ENCODE data around the gene SYNE1. TPM values are rescaled to one million over a fixed set of nuclear protein-coding genes. Genes with fewer than 3 reads are reported as not detected.

Gene SYNE1
- total RNA-seq, 1 donor from 2014 or later, result 6.0 TPM

DNA sequence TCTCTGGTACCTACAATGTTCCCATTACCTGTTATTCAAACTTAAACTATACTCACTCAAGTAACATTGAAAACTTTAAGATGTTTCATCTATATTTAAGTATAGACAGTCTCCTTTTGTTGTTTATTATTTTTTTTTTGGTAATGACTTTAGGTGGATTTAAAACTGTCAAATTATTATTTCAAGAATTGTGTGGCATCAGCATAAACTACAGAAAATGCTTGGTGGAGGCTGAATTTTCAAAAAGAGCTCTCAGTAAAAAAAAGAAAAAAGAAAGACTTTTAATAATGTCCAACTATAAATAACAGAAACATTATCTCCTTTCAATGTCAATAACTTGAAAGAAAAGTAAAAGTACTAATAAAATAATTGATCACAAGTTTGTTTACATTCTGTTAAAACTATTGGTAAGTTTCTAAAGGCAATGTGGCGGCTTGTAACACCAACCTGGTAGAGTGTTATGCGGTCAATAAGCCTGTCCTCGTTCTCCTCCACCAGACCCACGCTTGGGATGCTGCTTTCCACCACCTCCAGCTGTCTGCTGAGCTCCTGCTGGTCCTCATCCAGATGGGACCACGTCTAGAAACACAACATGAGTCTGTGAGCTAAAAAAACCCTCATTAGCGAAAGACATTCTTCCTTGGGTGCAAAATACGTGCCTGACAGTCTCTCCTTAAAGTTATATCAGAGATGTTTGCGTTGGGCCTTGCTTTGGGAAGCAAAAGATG, 400.6 kb downstream of the SYNE1 start:
- H3K27ac Mint-ChIP-seq, result no peak overlapping the region
- Histone ChIP-seq H3K27ac (no peak overlapping the region), H3F3A (ENCODE audit: low read depth) (no peaks in the 10 kb centered on the region), H3K4me3 (no peak overlapping the region), H3K9ac (no peak overlapping the region), H2AFZ (replicated peaks) (no peak overlapping the region), H3K4me1 (no peaks in the 10 kb centered on the region), H3K79me2 (ENCODE audit: low read depth) (no peaks in the 10 kb centered on the region), H3K9me3 (ENCODE audit: low read depth) (no peaks in the 10 kb centered on the region), H4K20me1 (ENCODE audit: low read depth) (no peaks in the 10 kb centered on the region), H3K27me3 (no peaks in the 10 kb centered on the region), H3K4me2 (no peak overlapping the region), H3K36me3 (no peaks in the 10 kb centered on the region)
- H3K4me1 Mint-ChIP-seq, result no peaks in the 10 kb centered on the region
- H3K4me3 Mint-ChIP-seq, result no peak overlapping the region
- peaks cover 9% of the 10 kb centered on the region for H3K36me3 Mint-ChIP-seq
- no peak for DNase-seq (ENCODE audit: low spot score)
- TF ChIP-seq EZH2phosphoT487 (IDR thresholded peaks at IDR 0.05) (no peak), EZH2 (IDR thresholded peaks at IDR 0.05) (no peak)
- TF ChIP-seq, protein P1, sequence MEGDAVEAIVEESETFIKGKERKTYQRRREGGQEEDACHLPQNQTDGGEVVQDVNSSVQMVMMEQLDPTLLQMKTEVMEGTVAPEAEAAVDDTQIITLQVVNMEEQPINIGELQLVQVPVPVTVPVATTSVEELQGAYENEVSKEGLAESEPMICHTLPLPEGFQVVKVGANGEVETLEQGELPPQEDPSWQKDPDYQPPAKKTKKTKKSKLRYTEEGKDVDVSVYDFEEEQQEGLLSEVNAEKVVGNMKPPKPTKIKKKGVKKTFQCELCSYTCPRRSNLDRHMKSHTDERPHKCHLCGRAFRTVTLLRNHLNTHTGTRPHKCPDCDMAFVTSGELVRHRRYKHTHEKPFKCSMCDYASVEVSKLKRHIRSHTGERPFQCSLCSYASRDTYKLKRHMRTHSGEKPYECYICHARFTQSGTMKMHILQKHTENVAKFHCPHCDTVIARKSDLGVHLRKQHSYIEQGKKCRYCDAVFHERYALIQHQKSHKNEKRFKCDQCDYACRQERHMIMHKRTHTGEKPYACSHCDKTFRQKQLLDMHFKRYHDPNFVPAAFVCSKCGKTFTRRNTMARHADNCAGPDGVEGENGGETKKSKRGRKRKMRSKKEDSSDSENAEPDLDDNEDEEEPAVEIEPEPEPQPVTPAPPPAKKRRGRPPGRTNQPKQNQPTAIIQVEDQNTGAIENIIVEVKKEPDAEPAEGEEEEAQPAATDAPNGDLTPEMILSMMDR (IDR thresholded peaks at IDR 0.05), result no peak
- H3K27me3 Mint-ChIP-seq (ENCODE audit: insufficient read depth, low read depth), result no peaks in the 10 kb centered on the region
- no peaks in the 10 kb centered on the region for H3K9me3 Mint-ChIP-seq

DNA sequence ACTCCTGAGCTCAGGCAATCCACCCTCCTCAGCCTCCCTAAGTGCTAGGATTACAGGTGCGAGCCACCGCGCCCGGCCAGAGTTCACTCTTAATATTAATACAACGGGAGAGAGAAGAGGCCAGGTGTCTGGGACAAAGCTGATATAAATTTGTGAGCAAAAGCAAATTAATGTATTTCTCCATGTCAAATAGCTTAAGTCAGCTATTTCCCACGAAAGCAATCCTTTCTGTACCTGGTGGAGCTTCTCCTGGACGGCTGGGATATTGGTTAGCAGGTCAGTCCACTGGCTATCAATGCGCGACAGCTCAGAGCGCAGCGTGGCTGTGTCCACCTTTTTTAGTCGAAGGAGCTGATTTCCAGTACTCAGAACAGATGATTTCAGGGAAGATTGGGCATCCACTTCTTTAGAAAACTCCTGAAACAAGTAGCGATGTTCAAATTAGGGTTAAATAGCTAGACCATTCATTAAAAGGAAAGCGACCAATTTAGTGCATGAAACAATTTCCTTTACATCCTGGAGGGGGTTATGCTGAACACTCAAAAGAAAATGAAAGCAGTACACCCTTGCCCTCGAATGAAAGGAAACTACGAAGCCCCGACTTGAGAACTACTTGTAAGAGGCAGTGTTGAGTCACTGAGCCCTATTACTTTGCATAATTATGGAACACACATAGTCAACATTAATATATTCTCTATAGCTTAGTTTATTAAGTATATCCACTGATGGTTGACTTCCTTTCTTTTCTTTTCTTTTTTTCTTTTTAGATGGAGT, 403.4 kb downstream of the SYNE1 start:
- Histone ChIP-seq H4K20me1 (ENCODE audit: low read depth) (no peaks in the 10 kb centered on the region), H3K4me2 (no peak overlapping the region), H3K27ac (no peak overlapping the region), H3K27me3 (no peaks in the 10 kb centered on the region), H3K79me2 (ENCODE audit: low read depth) (no peaks in the 10 kb centered on the region), H3K4me1 (no peaks in the 10 kb centered on the region), H3K36me3 (no peaks in the 10 kb centered on the region), H3K9ac (no peak overlapping the region), H3K9me3 (ENCODE audit: low read depth) (no peaks in the 10 kb centered on the region), H3F3A (ENCODE audit: low read depth) (no peaks in the 10 kb centered on the region), H2AFZ (replicated peaks) (no peak overlapping the region), H3K4me3 (no peak overlapping the region)
- no peak for DNase-seq (ENCODE audit: low spot score)
- Mint-ChIP-seq H3K4me3 (no peak overlapping the region), H3K27ac (no peak overlapping the region), H3K27me3 (ENCODE audit: insufficient read depth, low read depth) (no peaks in the 10 kb centered on the region), H3K36me3 (peaks cover 10% of the 10 kb centered on the region), H3K9me3 (no peaks in the 10 kb centered on the region), H3K4me1 (no peaks in the 10 kb centered on the region)
- TF ChIP-seq EZH2 (IDR thresholded peaks at IDR 0.05) (no peak), EZH2phosphoT487 (IDR thresholded peaks at IDR 0.05) (no peak)
- TF ChIP-seq, protein P1 (IDR thresholded peaks at IDR 0.05), result no peak

DNA sequence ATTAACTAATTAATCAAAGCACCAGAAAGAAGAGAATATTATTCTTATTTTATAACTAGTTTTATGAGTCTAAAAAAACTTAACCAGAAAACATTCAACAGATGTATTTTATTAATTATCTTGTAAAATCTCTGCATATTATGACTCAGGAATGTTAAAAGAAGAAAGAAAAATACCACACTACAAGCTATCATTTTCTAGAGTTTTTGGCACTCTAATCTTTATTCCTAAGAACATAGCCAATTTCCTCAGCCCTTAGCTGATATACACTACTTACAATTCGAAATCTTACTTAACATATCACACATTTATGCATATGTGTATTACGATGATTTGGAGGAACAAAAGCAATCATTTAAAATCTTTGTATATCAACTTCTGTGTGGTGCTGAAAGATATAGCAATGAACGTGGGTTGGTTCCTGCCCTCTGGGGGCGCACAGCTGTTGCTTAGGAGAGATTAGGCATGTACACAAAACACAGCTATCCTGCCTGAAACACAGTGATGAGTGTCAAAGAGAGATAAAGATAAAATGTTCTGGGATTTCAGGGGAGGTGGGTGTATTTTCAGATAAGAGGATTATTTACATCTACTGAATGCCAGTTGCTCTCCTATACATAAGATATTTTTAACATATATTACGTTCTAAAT, 404.5 kb downstream of the SYNE1 start:
- Mint-ChIP-seq H3K9me3 (no peaks in the 10 kb centered on the region), H3K4me1 (no peaks in the 10 kb centered on the region), H3K27ac (no peak overlapping the region), H3K4me3 (no peak overlapping the region), H3K36me3 (peaks cover 10% of the 10 kb centered on the region), H3K27me3 (ENCODE audit: insufficient read depth, low read depth) (no peaks in the 10 kb centered on the region)
- Histone ChIP-seq H3K36me3 (no peaks in the 10 kb centered on the region), H3K27ac (no peak overlapping the region), H3K9me3 (ENCODE audit: low read depth) (no peaks in the 10 kb centered on the region), H4K20me1 (ENCODE audit: low read depth) (no peaks in the 10 kb centered on the region), H3K9ac (no peak overlapping the region), H3K4me1 (no peaks in the 10 kb centered on the region), H3K79me2 (ENCODE audit: low read depth) (no peaks in the 10 kb centered on the region), H3K4me2 (no peak overlapping the region), H3K4me3 (no peak overlapping the region), H3K27me3 (no peaks in the 10 kb centered on the region), H2AFZ (replicated peaks) (no peak overlapping the region), H3F3A (ENCODE audit: low read depth) (no peaks in the 10 kb centered on the region)
- DNase-seq (ENCODE audit: low spot score), result no peak
- no peak for TF ChIP-seq EZH2phosphoT487 (IDR thresholded peaks at IDR 0.05)
- no peak for TF ChIP-seq EZH2 (IDR thresholded peaks at IDR 0.05)
- TF ChIP-seq, protein P1 (IDR thresholded peaks at IDR 0.05), result no peak

Measured in neural progenitor cell (in vitro differentiated cells).